GM19238 (cell line): Measurements from ENCODE around the gene SLC9C2.
"Not testable (repeated sequence)": the region's sequence is repeated elsewhere in the genome, so short reads cannot be mapped to it uniquely, and the experiment has no call there.

Experiments
- DNase-seq: peaks from one replicate; pipeline ENCODE4 v3.0.0; 2011; ENCODE audit warnings: low spot score; ENCODE audit not compliant: insufficient read length

SLC9C2 gene

GRCh38 chr1:173580071-173580470 lies 22.8 kb downstream of the SLC9C2 start:
- no peak for DNase-seq

- DNase-seq, result no peak
These were observed 29.3 kb downstream of the SLC9C2 start for GRCh38 chr1:173573596-173573995.

- no peak for DNase-seq
These were observed 30.5 kb downstream of the SLC9C2 start for GRCh38 chr1:173572201-173572873.

- no peak for DNase-seq
These were observed 32.4 kb downstream of the SLC9C2 start for GRCh38 chr1:173570370-173571007.

GRCh38 chr1:173568483-173568882 lies 34.4 kb downstream of the SLC9C2 start:
- DNase-seq, result no peak

- DNase-seq, result not testable (repeated sequence)
These were observed 39.0 kb downstream of the SLC9C2 start for GRCh38 chr1:173563846-173564245.

GRCh38 chr1:173562813-173563212 lies 40.1 kb downstream of the SLC9C2 start:
- DNase-seq, result no peak

GRCh38 chr1:173561263-173561662 lies 41.6 kb downstream of the SLC9C2 start:
- DNase-seq, result no peak

GRCh38 chr1:173560285-173560880 lies 42.5 kb downstream of the SLC9C2 start:
- DNase-seq, result no peak

GRCh38 chr1:173555651-173556305 lies 47.1 kb downstream of the SLC9C2 start:
- DNase-seq, result no peak

- DNase-seq, result no peak
These were observed 48.2 kb downstream of the SLC9C2 start for GRCh38 chr1:173554541-173555250.

- DNase-seq, result no peak
These were observed 48.8 kb downstream of the SLC9C2 start for GRCh38 chr1:173554089-173554488.

- no peak for DNase-seq
These were observed 49.6 kb downstream of the SLC9C2 start for GRCh38 chr1:173553312-173553711.

GRCh38 chr1:173551699-173552098 lies 51.2 kb downstream of the SLC9C2 start:
- DNase-seq, result no peak

GRCh38 chr1:173549813-173550212 lies 53.1 kb downstream of the SLC9C2 start:
- no peak for DNase-seq

- no peak for DNase-seq
These were observed 57.2 kb downstream of the SLC9C2 start for GRCh38 chr1:173545688-173546087.

- no peak for DNase-seq
These were observed 66.6 kb downstream of the SLC9C2 start for GRCh38 chr1:173536223-173536622.

- DNase-seq, result no peak
These were observed 70.6 kb downstream of the SLC9C2 start for GRCh38 chr1:173532237-173532636.

- no peak for DNase-seq
These were observed 71.8 kb downstream of the SLC9C2 start for GRCh38 chr1:173530795-173531693.

- no peak for DNase-seq
These were observed 73.8 kb downstream of the SLC9C2 start for GRCh38 chr1:173529106-173529505.
